Astrocyte (in vitro differentiated cells and primary cell): Measurements from ENCODE around the gene GSTA5. TPM values are rescaled to one million over a fixed set of nuclear protein-coding genes. Genes with fewer than 3 reads are reported as not detected.

ENCODE experiments used
- DNase-seq: peaks from one replicate; pipeline ENCODE4 v3.0.0-alpha.2; 2010; ENCODE audit warnings: low read depth
- FAIRE-seq: peaks from 2 replicates; lab custom pipeline; 2011; peaks lifted over from hg19 to GRCh38; lab: Jason Lieb, UNC
- H2AFZ ChIP-seq: 2 replicates; pipeline ENCODE4 v1.6.0; 2012; ENCODE audit warnings: low read depth, low read length, inconsistent platforms
- H3K27ac ChIP-seq: 2 replicates; pipeline ENCODE4 v1.5.1; 2011; ENCODE audit warnings: low read depth, low read length, inconsistent platforms
- H3K27me3 ChIP-seq: 2 replicates; pipeline ENCODE4 v1.6.0; 2011; ENCODE audit warnings: low read length, inconsistent platforms; ENCODE audit not compliant: insufficient read depth
- H3K36me3 ChIP-seq: 2 replicates; pipeline ENCODE4 v1.5.1; 2011; ENCODE audit warnings: low read length, inconsistent platforms; ENCODE audit not compliant: insufficient read depth
- H3K4me1 ChIP-seq: 2 replicates; pipeline ENCODE4 v1.5.1; 2011; ENCODE audit warnings: low read length, inconsistent platforms; ENCODE audit not compliant: insufficient read depth
- H3K4me2 ChIP-seq: 2 replicates; pipeline ENCODE4 v1.6.0; 2012; ENCODE audit warnings: low read length, inconsistent platforms
- H3K4me3 ChIP-seq: 2 replicates; pipeline ENCODE4 v1.5.1; 2011; ENCODE audit warnings: low read depth, mild to moderate bottlenecking, low read length, inconsistent platforms; ENCODE audit not compliant: insufficient read depth
- H3K79me2 ChIP-seq: 2 replicates; pipeline ENCODE4 v1.6.0; 2012; ENCODE audit warnings: mild to moderate bottlenecking, low read length, inconsistent platforms; ENCODE audit not compliant: insufficient read depth
- H3K9ac ChIP-seq: 2 replicates; pipeline ENCODE4 v1.6.0; 2012; ENCODE audit warnings: mild to moderate bottlenecking, low read length, inconsistent platforms
- H3K9me3 ChIP-seq: 2 replicates; pipeline ENCODE4 v1.5.1; 2012; ENCODE audit warnings: low read depth, mild to moderate bottlenecking, low read length, inconsistent platforms; ENCODE audit not compliant: insufficient read depth
- H4K20me1 ChIP-seq: 2 replicates; pipeline ENCODE4 v1.6.0; 2012; ENCODE audit warnings: low read length, inconsistent platforms; ENCODE audit not compliant: insufficient read depth
- H3K27ac Mint-ChIP-seq: one replicate; pipeline ENCODE4 v1.8.0; 2021; ENCODE audit warnings: mild to moderate bottlenecking, mixed read lengths; ENCODE audit not compliant: unreplicated experiment
- H3K27me3 Mint-ChIP-seq: one replicate; pipeline ENCODE4 v1.8.0; 2021; ENCODE audit warnings: low read depth, mixed read lengths; ENCODE audit not compliant: unreplicated experiment
- H3K36me3 Mint-ChIP-seq: one replicate; pipeline ENCODE4 v1.8.0; 2021; ENCODE audit warnings: low read depth, mixed read lengths; ENCODE audit not compliant: unreplicated experiment
- H3K4me1 Mint-ChIP-seq: one replicate; pipeline ENCODE4 v1.8.0; 2021; ENCODE audit warnings: low read depth, mixed read lengths; ENCODE audit not compliant: unreplicated experiment
- H3K4me3 Mint-ChIP-seq: one replicate; pipeline ENCODE4 v1.8.0; 2021; ENCODE audit warnings: mild to moderate bottlenecking, moderate library complexity, mixed read lengths; ENCODE audit not compliant: unreplicated experiment
- H3K9me3 Mint-ChIP-seq: one replicate; pipeline ENCODE4 v1.8.0; 2021; ENCODE audit warnings: mild to moderate bottlenecking, mixed read lengths; ENCODE audit not compliant: unreplicated experiment
- EZH2 ChIP-seq: IDR thresholded peaks from 2 replicates; pipeline ENCODE4 v1.6.1; 2012; ENCODE audit warnings: mild to moderate bottlenecking, low read length, inconsistent platforms; ENCODE audit not compliant: insufficient read depth
- total RNA-seq: library from RNA; stranded (reverse); gene quantifications from 2 replicates; pipeline ENCODE4 v1.2.1, GENCODE V29; 2021
- TF ChIP-seq, protein P1 (sequence below): IDR thresholded peaks from 2 replicates; pipeline ENCODE4 v1.5.1; 2011; ENCODE audit warnings: low read depth, mild to moderate bottlenecking, inconsistent platforms, low read length, moderate library complexity; ENCODE audit not compliant: insufficient read depth

GSTA5 gene
- total RNA-seq, 1 donor from 2014 or later = not detected

DNA sequence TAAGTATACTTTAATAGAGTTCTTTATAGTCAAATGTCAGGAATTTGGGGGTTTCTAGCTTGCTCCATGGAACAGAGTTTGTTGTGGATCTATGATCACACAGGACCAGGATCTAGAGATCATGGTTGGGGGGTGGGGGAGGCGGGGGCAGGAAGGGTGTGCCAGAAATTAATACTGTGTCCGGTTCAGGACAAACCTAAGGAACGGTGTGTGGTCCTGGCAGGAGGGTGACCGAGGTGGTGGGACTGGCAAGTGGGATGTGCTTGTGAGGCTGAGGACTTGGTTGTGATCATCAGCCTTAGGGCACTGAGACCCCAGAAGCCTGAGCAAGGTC, 41.0 kb upstream of the GSTA5 start:
- no peaks in the 10 kb centered on the region for H3K36me3 ChIP-seq
- FAIRE-seq = no peak
- Mint-ChIP-seq H3K4me3 (no peak overlapping the region), H3K9me3 (no peaks in the 10 kb centered on the region), H3K27ac (no peak overlapping the region), H3K27me3 (peaks cover 5% of the 10 kb centered on the region), H3K36me3 (peaks cover 1% of the 10 kb centered on the region), H3K4me1 (peaks cover 22% of the 10 kb centered on the region)
- H3K4me2 ChIP-seq = peak overlapping the region; percentile 88
- no peak for DNase-seq
- TF ChIP-seq EZH2 = no peak
- TF ChIP-seq, protein P1, sequence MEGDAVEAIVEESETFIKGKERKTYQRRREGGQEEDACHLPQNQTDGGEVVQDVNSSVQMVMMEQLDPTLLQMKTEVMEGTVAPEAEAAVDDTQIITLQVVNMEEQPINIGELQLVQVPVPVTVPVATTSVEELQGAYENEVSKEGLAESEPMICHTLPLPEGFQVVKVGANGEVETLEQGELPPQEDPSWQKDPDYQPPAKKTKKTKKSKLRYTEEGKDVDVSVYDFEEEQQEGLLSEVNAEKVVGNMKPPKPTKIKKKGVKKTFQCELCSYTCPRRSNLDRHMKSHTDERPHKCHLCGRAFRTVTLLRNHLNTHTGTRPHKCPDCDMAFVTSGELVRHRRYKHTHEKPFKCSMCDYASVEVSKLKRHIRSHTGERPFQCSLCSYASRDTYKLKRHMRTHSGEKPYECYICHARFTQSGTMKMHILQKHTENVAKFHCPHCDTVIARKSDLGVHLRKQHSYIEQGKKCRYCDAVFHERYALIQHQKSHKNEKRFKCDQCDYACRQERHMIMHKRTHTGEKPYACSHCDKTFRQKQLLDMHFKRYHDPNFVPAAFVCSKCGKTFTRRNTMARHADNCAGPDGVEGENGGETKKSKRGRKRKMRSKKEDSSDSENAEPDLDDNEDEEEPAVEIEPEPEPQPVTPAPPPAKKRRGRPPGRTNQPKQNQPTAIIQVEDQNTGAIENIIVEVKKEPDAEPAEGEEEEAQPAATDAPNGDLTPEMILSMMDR = no peak
- no peak overlapping the region for H3K27ac ChIP-seq
- H3K4me3 ChIP-seq = no peak overlapping the region
- H3K9ac ChIP-seq = no peak overlapping the region
- H3K79me2 ChIP-seq = no peaks in the 10 kb centered on the region
- H4K20me1 ChIP-seq = no peaks in the 10 kb centered on the region
- no peaks in the 10 kb centered on the region for H3K27me3 ChIP-seq
- H2AFZ ChIP-seq = peak overlapping the region; percentile 96
- no peaks in the 10 kb centered on the region for H3K9me3 ChIP-seq
- peaks cover 18% of the 10 kb centered on the region for H3K4me1 ChIP-seq

DNA sequence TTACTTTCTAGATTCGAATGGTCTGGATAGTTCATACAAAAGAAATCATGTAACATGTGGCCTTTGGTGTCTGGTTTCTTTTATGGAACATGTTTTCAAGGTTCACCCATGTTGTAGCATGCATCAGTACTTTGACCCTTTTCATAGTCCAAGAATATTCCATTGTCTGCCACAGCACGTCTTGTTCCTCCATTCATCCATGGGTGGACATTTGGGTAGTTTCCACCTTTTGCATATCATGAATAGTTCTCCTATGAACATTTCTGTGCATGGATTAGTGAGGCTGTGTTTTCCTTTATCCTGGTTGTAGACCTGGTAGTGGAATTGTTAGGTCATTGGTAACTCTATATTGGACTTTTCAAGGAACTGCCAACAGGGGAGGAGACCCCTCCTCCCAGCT, 37.2 kb upstream of the GSTA5 start:
- Histone ChIP-seq H3K4me2 (peak overlapping the region; percentile 31), H3K4me3 (no peak overlapping the region), H4K20me1 (no peaks in the 10 kb centered on the region), H3K27me3 (peaks cover 4% of the 10 kb centered on the region), H2AFZ (no peak overlapping the region), H3K27ac (peak overlapping the region; percentile 12), H3K36me3 (no peaks in the 10 kb centered on the region), H3K4me1 (peaks cover 21% of the 10 kb centered on the region), H3K9ac (no peak overlapping the region), H3K9me3 (no peaks in the 10 kb centered on the region), H3K79me2 (no peaks in the 10 kb centered on the region)
- no peak overlapping the region for H3K4me3 Mint-ChIP-seq
- no peak for TF ChIP-seq EZH2
- TF ChIP-seq, protein P1 = no peak
- no peaks in the 10 kb centered on the region for H3K9me3 Mint-ChIP-seq
- DNase-seq (peak; percentile 51), FAIRE-seq (peak; percentile 43)
- peaks cover 6% of the 10 kb centered on the region for H3K27me3 Mint-ChIP-seq
- H3K4me1 Mint-ChIP-seq = peaks cover 44% of the 10 kb centered on the region
- H3K36me3 Mint-ChIP-seq = no peaks in the 10 kb centered on the region
- H3K27ac Mint-ChIP-seq = peak overlapping the region; percentile 89

DNA sequence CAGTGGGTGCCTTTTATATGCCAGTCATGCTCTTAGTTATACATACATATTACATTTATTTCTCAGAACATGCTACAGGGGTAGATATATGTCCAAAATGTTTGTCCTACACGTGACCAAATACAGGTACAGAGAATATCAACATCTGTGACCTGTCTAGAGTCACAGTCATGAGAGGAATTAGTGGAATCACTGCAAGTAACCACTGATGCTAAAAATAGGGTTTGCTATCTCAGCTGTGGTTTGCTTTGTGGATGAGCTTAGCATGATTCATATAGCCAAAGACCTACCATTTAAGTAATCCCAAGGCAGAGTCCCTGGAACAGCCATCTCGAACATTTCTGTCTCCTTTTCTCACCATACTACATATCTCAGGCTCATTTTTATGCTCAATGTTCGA, 36.6 kb upstream of the GSTA5 start:
- peak overlapping the region; percentile 39 for H3K4me2 ChIP-seq
- peak overlapping the region; percentile 12 for H3K27ac ChIP-seq
- FAIRE-seq = peak; percentile 56

More for the DNA sequence above, 36.6 kb upstream of the GSTA5 start:
- H3K4me3 ChIP-seq = no peak overlapping the region
- Mint-ChIP-seq H3K27ac (peak overlapping the region; percentile 89), H3K4me1 (peaks cover 44% of the 10 kb centered on the region), H3K27me3 (peaks cover 6% of the 10 kb centered on the region), H3K4me3 (no peak overlapping the region), H3K9me3 (no peaks in the 10 kb centered on the region), H3K36me3 (no peaks in the 10 kb centered on the region)
- peak; percentile 97 for DNase-seq
- H3K4me1 ChIP-seq = peaks cover 20% of the 10 kb centered on the region
- TF ChIP-seq, protein P1 = no peak
- no peak for TF ChIP-seq EZH2
- H2AFZ ChIP-seq = no peak overlapping the region
- no peak overlapping the region for H3K9ac ChIP-seq
- H3K27me3 ChIP-seq = peaks cover 4% of the 10 kb centered on the region
- no peaks in the 10 kb centered on the region for H3K9me3 ChIP-seq
- H3K36me3 ChIP-seq = no peaks in the 10 kb centered on the region
- no peaks in the 10 kb centered on the region for H3K79me2 ChIP-seq
- H4K20me1 ChIP-seq = no peaks in the 10 kb centered on the region
